ENCODE data around the gene ETS1.
A peak's percentile ranks its signal among the peaks of the same experiment; 100 is the strongest.

ETS1 gene

GRCh38 chr11:128559496-128560103, 27.8 kb downstream of the ETS1 start:
- Histone ChIP-seq H3K4me3 (ENCODE audit: low read depth in 1 of 5, low read length in 5 of 5) (no peak overlapping the region), H3K9ac (ENCODE audit: low read length in 5 of 5) (no peak overlapping the region), H3K9me3 (ENCODE audit: control insufficient read depth in 5 of 5, low read length in 5 of 5) (no peaks in the 10 kb centered on the region), H3K27ac (ENCODE audit: low read depth, low read length) (no peak overlapping the region), H3K4me1 (ENCODE audit: control insufficient read depth in 5 of 5, insufficient read depth in 5 of 5, low read length in 5 of 5) (peaks cover 0 to 37% (median 11%) of the 10 kb centered on the region in 5 donors), H3K27me3 (ENCODE audit: control insufficient read depth in 5 of 5, insufficient read depth in 4 of 5, low read length in 5 of 5) (no peaks in the 10 kb centered on the region), H3K36me3 (ENCODE audit: control insufficient read depth in 5 of 5, insufficient read depth in 5 of 5, low read length in 5 of 5) (no peaks in the 10 kb centered on the region)

GRCh38 chr11:128555606-128556005, 31.8 kb downstream of the ETS1 start:
- Histone ChIP-seq H3K9ac (ENCODE audit: low read length in 5 of 5) (no peak overlapping the region), H3K27me3 (ENCODE audit: control insufficient read depth in 5 of 5, insufficient read depth in 4 of 5, low read length in 5 of 5) (no peaks in the 10 kb centered on the region), H3K9me3 (ENCODE audit: control insufficient read depth in 5 of 5, low read length in 5 of 5) (no peaks in the 10 kb centered on the region), H3K4me3 (ENCODE audit: low read depth in 1 of 5, low read length in 5 of 5) (no peak overlapping the region), H3K4me1 (ENCODE audit: control insufficient read depth in 5 of 5, insufficient read depth in 5 of 5, low read length in 5 of 5) (peaks cover 0 to 27% (median 13%) of the 10 kb centered on the region in 5 donors), H3K27ac (ENCODE audit: low read depth, low read length) (peak overlapping the region; percentile 22), H3K36me3 (ENCODE audit: control insufficient read depth in 5 of 5, insufficient read depth in 5 of 5, low read length in 5 of 5) (no peaks in the 10 kb centered on the region)

GRCh38 chr11:128553662-128554362, 33.5 kb downstream of the ETS1 start:
- no peak overlapping the region for H3K27ac ChIP-seq (ENCODE audit: low read depth, low read length)
- H3K4me1 ChIP-seq (ENCODE audit: control insufficient read depth in 5 of 5, insufficient read depth in 5 of 5, low read length in 5 of 5), result peaks cover 0 to 40% (median 26%) of the 10 kb centered on the region in 5 donors
- H3K36me3 ChIP-seq (ENCODE audit: control insufficient read depth in 5 of 5, insufficient read depth in 5 of 5, low read length in 5 of 5), result no peaks in the 10 kb centered on the region
- no peaks in the 10 kb centered on the region for H3K27me3 ChIP-seq (ENCODE audit: control insufficient read depth in 5 of 5, insufficient read depth in 4 of 5, low read length in 5 of 5)
- no peak overlapping the region for H3K9ac ChIP-seq (ENCODE audit: low read length in 5 of 5)
- no peaks in the 10 kb centered on the region for H3K9me3 ChIP-seq (ENCODE audit: control insufficient read depth in 5 of 5, low read length in 5 of 5)
- H3K4me3 ChIP-seq (ENCODE audit: low read depth in 1 of 5, low read length in 5 of 5), result no peak overlapping the region

GRCh38 chr11:128552783-128553661, 34.3 kb downstream of the ETS1 start:
- H3K4me1 ChIP-seq (ENCODE audit: control insufficient read depth in 5 of 5, insufficient read depth in 5 of 5, low read length in 5 of 5), result peaks cover 0 to 47% (median 31%) of the 10 kb centered on the region in 5 donors
- H3K27me3 ChIP-seq (ENCODE audit: control insufficient read depth in 5 of 5, insufficient read depth in 4 of 5, low read length in 5 of 5), result no peaks in the 10 kb centered on the region
- no peaks in the 10 kb centered on the region for H3K36me3 ChIP-seq (ENCODE audit: control insufficient read depth in 5 of 5, insufficient read depth in 5 of 5, low read length in 5 of 5)
- H3K4me3 ChIP-seq (ENCODE audit: low read depth in 1 of 5, low read length in 5 of 5), result no peak overlapping the region
- no peak overlapping the region for H3K27ac ChIP-seq (ENCODE audit: low read depth, low read length)
- H3K9me3 ChIP-seq (ENCODE audit: control insufficient read depth in 5 of 5, low read length in 5 of 5), result no peaks in the 10 kb centered on the region
- no peak overlapping the region for H3K9ac ChIP-seq (ENCODE audit: low read length in 5 of 5)

- no peak overlapping the region for H3K4me3 ChIP-seq (ENCODE audit: low read depth in 1 of 5, low read length in 5 of 5)
- H3K27me3 ChIP-seq (ENCODE audit: control insufficient read depth in 5 of 5, insufficient read depth in 4 of 5, low read length in 5 of 5), result no peaks in the 10 kb centered on the region
- H3K9ac ChIP-seq (ENCODE audit: low read length in 5 of 5), result no peak overlapping the region
- peaks cover 0 to 59% (median 42%) of the 10 kb centered on the region in 5 donors for H3K4me1 ChIP-seq (ENCODE audit: control insufficient read depth in 5 of 5, insufficient read depth in 5 of 5, low read length in 5 of 5)
- no peak overlapping the region for H3K27ac ChIP-seq (ENCODE audit: low read depth, low read length)
- H3K36me3 ChIP-seq (ENCODE audit: control insufficient read depth in 5 of 5, insufficient read depth in 5 of 5, low read length in 5 of 5), result no peaks in the 10 kb centered on the region
- H3K9me3 ChIP-seq (ENCODE audit: control insufficient read depth in 5 of 5, low read length in 5 of 5), result no peaks in the 10 kb centered on the region
Measured at GRCh38 chr11:128551611-128552335, 35.6 kb downstream of the ETS1 start.

GRCh38 chr11:128551058-128551457, 36.3 kb downstream of the ETS1 start:
- H3K27me3 ChIP-seq (ENCODE audit: control insufficient read depth in 5 of 5, insufficient read depth in 4 of 5, low read length in 5 of 5), result no peaks in the 10 kb centered on the region
- H3K36me3 ChIP-seq (ENCODE audit: control insufficient read depth in 5 of 5, insufficient read depth in 5 of 5, low read length in 5 of 5), result no peaks in the 10 kb centered on the region
- H3K27ac ChIP-seq (ENCODE audit: low read depth, low read length), result peak overlapping the region; percentile 87
- no peaks in the 10 kb centered on the region for H3K9me3 ChIP-seq (ENCODE audit: control insufficient read depth in 5 of 5, low read length in 5 of 5)
- H3K4me1 ChIP-seq (ENCODE audit: control insufficient read depth in 5 of 5, insufficient read depth in 5 of 5, low read length in 5 of 5), result peaks cover 0 to 64% (median 45%) of the 10 kb centered on the region in 5 donors
- no peak overlapping the region for H3K4me3 ChIP-seq (ENCODE audit: low read depth in 1 of 5, low read length in 5 of 5)
- no peak overlapping the region for H3K9ac ChIP-seq (ENCODE audit: low read length in 5 of 5)

- peaks cover 0 to 60% (median 45%) of the 10 kb centered on the region in 5 donors for H3K4me1 ChIP-seq (ENCODE audit: control insufficient read depth in 5 of 5, insufficient read depth in 5 of 5, low read length in 5 of 5)
- H3K4me3 ChIP-seq (ENCODE audit: low read depth in 1 of 5, low read length in 5 of 5), result no peak overlapping the region
- H3K9me3 ChIP-seq (ENCODE audit: control insufficient read depth in 5 of 5, low read length in 5 of 5), result no peaks in the 10 kb centered on the region
- no peaks in the 10 kb centered on the region for H3K27me3 ChIP-seq (ENCODE audit: control insufficient read depth in 5 of 5, insufficient read depth in 4 of 5, low read length in 5 of 5)
- H3K36me3 ChIP-seq (ENCODE audit: control insufficient read depth in 5 of 5, insufficient read depth in 5 of 5, low read length in 5 of 5), result no peaks in the 10 kb centered on the region
- H3K9ac ChIP-seq (ENCODE audit: low read length in 5 of 5), result peak overlapping the region in 2 of 5 donors; percentile 29 to 55
- H3K27ac ChIP-seq (ENCODE audit: low read depth, low read length), result peak overlapping the region; percentile 87
Measured at GRCh38 chr11:128550261-128550821, 37.0 kb downstream of the ETS1 start.

GRCh38 chr11:128549256-128549944, 38.0 kb downstream of the ETS1 start:
- Histone ChIP-seq H3K4me1 (ENCODE audit: control insufficient read depth in 5 of 5, insufficient read depth in 5 of 5, low read length in 5 of 5) (peaks cover 0 to 60% (median 49%) of the 10 kb centered on the region in 5 donors), H3K4me3 (ENCODE audit: low read depth in 1 of 5, low read length in 5 of 5) (peak overlapping the region; percentile 38 to 60 (median 55)), H3K36me3 (ENCODE audit: control insufficient read depth in 5 of 5, insufficient read depth in 5 of 5, low read length in 5 of 5) (no peaks in the 10 kb centered on the region), H3K27ac (ENCODE audit: low read depth, low read length) (peak overlapping the region; percentile 87), H3K9ac (ENCODE audit: low read length in 5 of 5) (peak overlapping the region in 4 of 5 donors; percentile 23 to 74 (median 52)), H3K9me3 (ENCODE audit: control insufficient read depth in 5 of 5, low read length in 5 of 5) (no peaks in the 10 kb centered on the region), H3K27me3 (ENCODE audit: control insufficient read depth in 5 of 5, insufficient read depth in 4 of 5, low read length in 5 of 5) (no peaks in the 10 kb centered on the region)

Measured in subcutaneous abdominal adipose tissue (tissue), 5 donors.